ENCODE measurements around the gene BCL2.

The BCL2 gene

GRCh38 chr18:63325086-63325686 is 5.6 kb upstream of the BCL2 start:
- no peak for DNase-seq

GRCh38 chr18:63322908-63323634 is 3.5 kb upstream of the BCL2 start:
- peak; percentile 41 for DNase-seq

- no peak for DNase-seq
Measured at GRCh38 chr18:63322206-63322605, 2.6 kb upstream of the BCL2 start.

- no peak for DNase-seq
Measured at GRCh38 chr18:63321291-63321690, 1.7 kb upstream of the BCL2 start.

- no peak for DNase-seq
Measured at GRCh38 chr18:63320975-63321265, 1.4 kb upstream of the BCL2 start.

GRCh38 chr18:63320123-63320974 is 780 bp upstream of the BCL2 start:
- peak; percentile 78 for DNase-seq

GRCh38 chr18:63318889-63319382 is 633 bp downstream of the BCL2 start:
- no peak for DNase-seq

GRCh38 chr18:63317982-63318888 is 1.3 kb downstream of the BCL2 start:
- peak; percentile 73 for DNase-seq

GRCh38 chr18:63317556-63317946 is 2.0 kb downstream of the BCL2 start:
- DNase-seq: no peak

- DNase-seq: no peak
Measured at GRCh38 chr18:63316612-63317555, 2.7 kb downstream of the BCL2 start.

GRCh38 chr18:63315876-63316275 is 3.7 kb downstream of the BCL2 start:
- DNase-seq: no peak

- no peak for DNase-seq
Measured at GRCh38 chr18:63315131-63315662, 4.4 kb downstream of the BCL2 start.

- DNase-seq: no peak
Measured at GRCh38 chr18:63314062-63314790, 5.3 kb downstream of the BCL2 start.

GRCh38 chr18:63313396-63313917 is 6.1 kb downstream of the BCL2 start:
- no peak for DNase-seq

GRCh38 chr18:63312737-63313395 is 6.7 kb downstream of the BCL2 start:
- no peak for DNase-seq

GRCh38 chr18:63312019-63312409 is 7.6 kb downstream of the BCL2 start:
- no peak for DNase-seq

GRCh38 chr18:63311118-63312018 is 8.2 kb downstream of the BCL2 start:
- DNase-seq: no peak

GRCh38 chr18:63309422-63309821 is 10.1 kb downstream of the BCL2 start:
- DNase-seq: no peak
